SK-MEL-5 (cell line): ENCODE data around the gene ABCC1. TPM values are rescaled to one million over a fixed set of nuclear protein-coding genes. Genes with fewer than 3 reads are reported as not detected.
"Not testable (repeated sequence)": the region's sequence is repeated elsewhere in the genome, so short reads cannot be mapped to it uniquely, and the experiment has no call there.

Experiments
- DNase-seq: peaks from one replicate; pipeline ENCODE4 v3.0.0-alpha.2; 2016; ENCODE audit warnings: low read depth, low spot score
- in situ Hi-C: cut with HindIII; loops from 2 replicates; pipeline ENCODE4 v1.10.0; 2016; ENCODE audit warnings: low sequenced_read_pairs, high pct_unique_total_duplicates, low pct_unique_long_range_greater_than_20kb
- total RNA-seq: library from RNA; depleted of rRNA; stranded (reverse); fragments of >200 nt; shearing (Covaris generic); gene quantifications from 2 replicates; pipeline ENCODE4 v1.2.3, GENCODE V29; 2014

ABCC1 gene
- total RNA-seq, 1 experiment from 2014 or later, result 7.2 TPM

GRCh38 chr16:16104132-16104803 is 154.9 kb downstream of the ABCC1 start:
- DNase-seq, in situ Hi-C loops: not testable (repeated sequence)

- DNase-seq, in situ Hi-C loops: not testable (repeated sequence)
Observed at GRCh38 chr16:16104804-16105141, 155.4 kb downstream of the ABCC1 start.

GRCh38 chr16:16105646-16106045 is 156.2 kb downstream of the ABCC1 start:
- in situ Hi-C loops, result no loop called here

GRCh38 chr16:16106466-16106865 is 157.1 kb downstream of the ABCC1 start:
- DNase-seq, result no peak
- in situ Hi-C loops, result no loop called here

More at GRCh38 chr16:16105646-16106045, 156.2 kb downstream of the ABCC1 start:
- no peak for DNase-seq

GRCh38 chr16:16107839-16108238 is 158.4 kb downstream of the ABCC1 start:
- in situ Hi-C loops, result no loop called here
- DNase-seq, result no peak

- no peak for DNase-seq
- in situ Hi-C loops, result no loop called here
Observed at GRCh38 chr16:16108759-16109158, 159.3 kb downstream of the ABCC1 start.

- in situ Hi-C loops, result no loop called here
- DNase-seq, result no peak
Observed at GRCh38 chr16:16109453-16110110, 160.2 kb downstream of the ABCC1 start.

GRCh38 chr16:16110111-16110490 is 160.7 kb downstream of the ABCC1 start:
- DNase-seq, result no peak
- in situ Hi-C loops, result no loop called here

GRCh38 chr16:16111639-16112038 is 162.2 kb downstream of the ABCC1 start:
- in situ Hi-C loops, result no loop called here

GRCh38 chr16:16112450-16113053 is 163.1 kb downstream of the ABCC1 start:
- in situ Hi-C loops, result no loop called here
- DNase-seq, result no peak

More at GRCh38 chr16:16111639-16112038, 162.2 kb downstream of the ABCC1 start:
- no peak for DNase-seq

- no peak for DNase-seq
- in situ Hi-C loops, result no loop called here
Observed at GRCh38 chr16:16113076-16113475, 163.7 kb downstream of the ABCC1 start.

- no peak for DNase-seq
- in situ Hi-C loops, result no loop called here
Observed at GRCh38 chr16:16116841-16117240, 167.4 kb downstream of the ABCC1 start.

GRCh38 chr16:16118337-16118736 is 168.9 kb downstream of the ABCC1 start:
- in situ Hi-C loops, result no loop called here
- DNase-seq, result no peak

GRCh38 chr16:16120044-16120381 is 170.6 kb downstream of the ABCC1 start:
- in situ Hi-C loops, result no loop called here
- no peak for DNase-seq

GRCh38 chr16:16120382-16121184 is 171.2 kb downstream of the ABCC1 start:
- no peak for DNase-seq
- in situ Hi-C loops, result no loop called here

GRCh38 chr16:16121185-16121727 is 171.8 kb downstream of the ABCC1 start:
- DNase-seq, result no peak
- in situ Hi-C loops, result no loop called here

- DNase-seq, result no peak
- in situ Hi-C loops, result no loop called here
Observed at GRCh38 chr16:16122264-16122663, 172.8 kb downstream of the ABCC1 start.

GRCh38 chr16:16124438-16124837 is 175.0 kb downstream of the ABCC1 start:
- DNase-seq, result no peak
- in situ Hi-C loops, result no loop called here
